ENCODE data around the gene CFDP1.

CFDP1 gene

GRCh38 chr16:75406943-75407342 is 26.4 kb downstream of the CFDP1 start:
- no peak for DNase-seq (ENCODE audit: low spot score)

GRCh38 chr16:75402821-75403475 is 30.4 kb downstream of the CFDP1 start:
- peak; percentile 6 for DNase-seq (ENCODE audit: low spot score)

- no peak for DNase-seq (ENCODE audit: low spot score)
These were observed 31.0 kb downstream of the CFDP1 start for GRCh38 chr16:75402159-75402820.

DNA sequence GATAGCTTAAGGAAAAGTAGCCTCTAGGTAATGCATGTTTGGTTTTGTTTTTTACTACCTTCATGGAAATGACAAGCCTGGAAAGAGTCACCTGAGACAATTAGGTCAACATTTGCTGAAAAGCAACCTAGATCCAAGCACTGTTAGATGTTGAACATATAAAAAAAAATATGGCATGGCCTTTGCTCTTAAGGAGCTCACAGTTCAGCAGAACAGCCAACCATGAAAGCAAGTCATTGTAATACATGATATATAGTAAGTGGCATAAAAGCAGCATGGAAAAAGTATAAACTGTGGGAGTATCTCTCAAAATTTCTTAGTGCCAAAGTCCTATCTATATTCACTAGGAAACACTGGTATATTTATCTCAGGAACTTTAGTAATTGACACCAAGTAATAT is 31.6 kb downstream of the CFDP1 start:
- no peak for DNase-seq (ENCODE audit: low spot score)

DNA sequence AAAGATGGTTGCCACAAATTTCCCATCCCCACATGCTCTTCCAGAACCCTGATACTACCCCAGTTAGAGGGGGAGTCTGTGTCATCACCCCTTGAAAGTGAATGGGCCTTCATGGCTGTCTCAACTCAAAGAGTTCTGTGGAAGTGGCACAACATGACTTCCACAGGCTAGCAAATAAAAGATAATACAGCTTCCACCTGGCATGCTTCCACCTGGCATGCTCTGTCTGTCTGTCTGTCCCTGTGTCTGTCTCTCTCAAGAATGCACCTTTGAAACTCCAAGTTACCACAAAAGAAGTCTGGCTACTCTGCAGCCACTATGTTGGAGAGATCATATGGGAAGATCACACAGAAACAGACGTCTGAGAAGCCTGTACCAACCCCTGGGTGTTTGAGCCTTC is 35.0 kb downstream of the CFDP1 start:
- DNase-seq (ENCODE audit: low spot score): no peak

DNA sequence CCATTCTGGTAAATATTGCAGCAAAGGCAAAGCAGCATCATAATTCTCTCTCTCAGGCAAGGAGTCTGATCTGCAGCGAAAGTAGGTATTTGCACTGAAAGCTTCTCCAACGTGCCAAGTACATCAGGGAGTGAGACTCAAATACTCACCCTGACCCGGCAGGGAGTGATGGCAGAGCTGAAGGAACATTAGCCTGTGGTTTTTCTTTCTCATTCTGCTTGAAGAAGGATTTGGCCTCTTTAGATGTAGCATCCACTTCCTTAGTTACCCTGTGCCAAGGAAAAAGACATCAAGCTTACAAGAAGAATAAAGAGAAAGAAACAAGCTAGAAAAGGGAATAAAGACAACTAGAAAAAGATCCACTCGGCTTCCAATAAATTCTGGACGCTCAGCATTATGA is 38.4 kb downstream of the CFDP1 start:
- no peak for DNase-seq (ENCODE audit: low spot score)

DNA sequence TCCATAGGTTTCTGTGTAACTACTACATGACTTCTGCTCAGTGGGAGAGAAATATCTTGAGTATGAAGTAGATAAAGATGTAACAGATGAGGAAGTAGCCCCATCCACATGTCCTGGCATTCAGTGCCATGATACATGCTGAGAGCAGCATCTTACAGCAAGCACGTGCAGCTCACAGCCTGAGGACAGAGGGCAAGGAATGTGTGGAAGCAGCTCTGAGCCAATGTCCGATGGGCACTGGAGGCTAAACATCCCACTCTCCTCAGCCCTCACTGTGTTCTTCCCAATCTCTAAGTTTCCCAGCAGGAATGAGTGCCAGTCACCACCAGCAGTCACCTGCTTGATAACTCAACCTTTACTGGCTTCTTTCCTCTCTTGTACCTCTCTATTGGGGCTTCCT is 40.4 kb downstream of the CFDP1 start:
- no peak for DNase-seq (ENCODE audit: low spot score)

- no peak for DNase-seq (ENCODE audit: low spot score)
These were observed 42.2 kb downstream of the CFDP1 start for GRCh38 chr16:75390926-75391653.

DNA sequence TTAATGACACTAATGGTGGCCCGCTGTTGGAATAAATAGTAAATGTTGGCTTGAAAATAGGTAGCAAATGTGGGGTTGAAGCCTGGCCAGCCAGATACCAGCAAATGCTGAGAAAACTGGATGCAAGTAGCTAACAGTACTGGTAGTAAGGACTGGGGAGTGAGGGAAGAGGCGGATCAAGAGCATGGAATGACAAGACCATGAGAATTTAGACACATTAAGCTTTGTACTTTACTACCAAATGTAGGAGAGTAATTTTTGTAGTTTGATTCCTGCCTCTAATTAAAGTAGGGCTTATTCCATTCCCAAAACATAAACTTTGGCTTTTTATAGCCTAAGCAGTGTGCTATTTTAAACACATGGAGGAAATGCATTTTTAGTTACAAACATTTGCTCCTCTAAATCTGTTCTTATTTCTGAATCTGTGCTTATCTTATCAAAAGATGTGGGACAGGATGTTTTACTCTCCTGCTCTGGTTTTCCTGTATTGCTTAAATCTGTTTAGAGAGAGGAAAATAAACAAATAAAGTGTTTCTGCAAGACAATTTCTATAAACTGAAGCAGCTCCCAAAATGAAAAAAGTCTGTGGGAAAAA is 44.1 kb downstream of the CFDP1 start:
- no peak for DNase-seq (ENCODE audit: low spot score)

- no peak for DNase-seq (ENCODE audit: low spot score)
These were observed 45.4 kb downstream of the CFDP1 start for GRCh38 chr16:75387951-75388350.

DNA sequence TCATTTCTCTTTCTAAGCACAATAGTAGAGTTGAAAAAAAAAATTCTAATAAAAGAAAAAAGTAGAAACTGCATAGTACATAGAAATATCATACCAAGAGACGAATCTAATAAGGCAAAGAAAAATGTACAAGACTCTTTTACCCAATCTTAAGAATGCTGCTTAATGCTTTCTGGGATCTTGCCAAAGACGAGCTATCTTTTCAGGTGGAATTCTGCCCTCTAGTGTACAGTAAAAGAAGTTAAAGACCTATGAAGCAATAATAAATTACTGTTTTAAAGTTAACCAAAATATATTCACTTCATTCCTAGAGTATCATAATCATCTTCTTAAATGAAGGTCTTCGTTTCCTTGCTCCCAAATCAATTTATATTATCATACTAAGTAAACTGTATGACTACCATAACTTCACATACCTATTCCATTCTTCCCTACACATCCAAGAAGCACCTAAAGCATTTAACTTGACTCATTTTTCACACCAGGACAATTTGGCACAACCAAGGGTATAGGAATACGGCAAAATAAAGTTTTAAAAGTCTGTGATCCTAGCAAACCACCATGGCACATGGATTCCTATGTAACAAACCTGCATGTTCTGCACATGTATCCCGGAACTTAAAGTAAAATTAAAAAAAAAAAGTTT is 47.7 kb downstream of the CFDP1 start:
- peak; percentile 56 for DNase-seq (ENCODE audit: low spot score)

DNA sequence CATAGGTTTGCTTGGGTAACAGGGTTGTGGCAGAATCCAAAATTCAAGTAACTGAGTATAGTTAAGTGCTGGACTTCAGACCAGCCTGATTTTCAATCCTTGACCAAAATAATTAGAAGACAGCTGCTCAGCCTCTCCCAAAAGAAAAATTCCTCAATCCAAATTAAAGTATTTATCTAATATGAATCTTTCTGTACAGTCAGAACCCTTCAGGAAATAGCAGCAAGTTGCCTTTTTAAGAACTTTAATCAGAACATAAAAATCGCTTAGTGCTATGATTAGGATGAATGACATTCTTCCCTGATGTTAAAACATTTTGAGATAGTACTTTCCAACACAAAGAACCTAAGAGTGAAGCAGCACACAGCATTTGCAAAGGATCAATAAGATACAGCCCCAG is 50.2 kb downstream of the CFDP1 start:
- no peak for DNase-seq (ENCODE audit: low spot score)

DNA sequence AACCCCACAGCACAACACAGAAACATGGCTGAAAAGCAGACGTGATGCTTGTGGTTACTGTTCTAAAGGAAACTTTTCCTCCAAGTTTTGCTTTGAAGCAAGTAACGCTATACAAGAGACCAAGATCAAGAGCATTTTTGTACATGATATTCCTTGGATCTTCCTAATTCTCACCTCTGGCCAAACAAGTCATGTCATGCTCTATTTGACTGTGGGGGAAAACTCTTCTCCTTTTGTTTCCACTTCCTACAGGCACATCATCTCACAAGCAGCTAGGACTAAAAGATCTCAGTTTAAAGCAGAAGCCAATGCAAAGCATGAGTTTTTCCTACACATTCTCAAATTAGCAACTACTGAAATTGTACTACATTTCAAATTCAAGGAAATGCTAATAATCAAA is 50.7 kb downstream of the CFDP1 start:
- no peak for DNase-seq (ENCODE audit: low spot score)

DNA sequence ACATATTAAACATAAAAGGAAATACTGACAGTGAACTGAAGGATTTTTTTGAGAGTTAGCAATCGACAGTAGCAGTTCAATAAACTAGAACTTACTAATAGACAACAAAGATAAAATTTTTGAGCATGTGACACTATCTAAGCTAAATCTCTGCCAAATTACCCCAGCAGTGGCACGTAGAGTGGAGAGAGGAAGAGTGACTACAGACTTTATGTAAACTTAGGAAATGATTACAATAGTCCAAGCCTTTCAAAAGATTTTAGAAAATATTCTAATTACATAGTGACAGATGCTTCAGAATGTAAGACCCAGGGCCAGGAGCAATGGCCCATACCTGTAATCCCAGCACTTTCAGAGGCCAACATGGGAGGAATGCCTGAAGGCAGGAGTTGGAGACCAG is 52.4 kb downstream of the CFDP1 start:
- peak; percentile 9 for DNase-seq (ENCODE audit: low spot score)

- DNase-seq (ENCODE audit: low spot score): peak; percentile 66
These were observed 53.1 kb downstream of the CFDP1 start for GRCh38 chr16:75379911-75380847.

DNA sequence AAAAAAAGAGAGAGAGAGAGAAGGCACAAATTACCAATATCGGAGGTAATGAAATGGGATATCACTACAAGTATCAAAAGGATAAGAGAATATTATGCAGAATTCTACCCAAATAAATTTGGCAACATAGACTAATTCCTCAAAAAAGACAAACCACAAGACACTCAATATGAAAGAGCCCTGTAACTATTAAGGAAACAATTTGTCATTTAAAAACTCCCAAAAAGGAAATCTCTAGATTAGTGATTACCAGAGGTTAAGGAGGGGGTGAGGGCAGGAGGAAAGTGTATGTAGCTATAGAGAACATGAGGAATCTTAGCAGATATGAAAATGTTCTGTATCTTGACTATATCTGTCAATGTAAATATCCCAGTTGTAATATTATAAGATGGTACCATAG is 54.0 kb downstream of the CFDP1 start:
- DNase-seq (ENCODE audit: low spot score): no peak

GRCh38 chr16:75378616-75379015 is 54.7 kb downstream of the CFDP1 start:
- no peak for DNase-seq (ENCODE audit: low spot score)

GRCh38 chr16:75377729-75378386 is 55.4 kb downstream of the CFDP1 start:
- DNase-seq (ENCODE audit: low spot score): no peak

DNA sequence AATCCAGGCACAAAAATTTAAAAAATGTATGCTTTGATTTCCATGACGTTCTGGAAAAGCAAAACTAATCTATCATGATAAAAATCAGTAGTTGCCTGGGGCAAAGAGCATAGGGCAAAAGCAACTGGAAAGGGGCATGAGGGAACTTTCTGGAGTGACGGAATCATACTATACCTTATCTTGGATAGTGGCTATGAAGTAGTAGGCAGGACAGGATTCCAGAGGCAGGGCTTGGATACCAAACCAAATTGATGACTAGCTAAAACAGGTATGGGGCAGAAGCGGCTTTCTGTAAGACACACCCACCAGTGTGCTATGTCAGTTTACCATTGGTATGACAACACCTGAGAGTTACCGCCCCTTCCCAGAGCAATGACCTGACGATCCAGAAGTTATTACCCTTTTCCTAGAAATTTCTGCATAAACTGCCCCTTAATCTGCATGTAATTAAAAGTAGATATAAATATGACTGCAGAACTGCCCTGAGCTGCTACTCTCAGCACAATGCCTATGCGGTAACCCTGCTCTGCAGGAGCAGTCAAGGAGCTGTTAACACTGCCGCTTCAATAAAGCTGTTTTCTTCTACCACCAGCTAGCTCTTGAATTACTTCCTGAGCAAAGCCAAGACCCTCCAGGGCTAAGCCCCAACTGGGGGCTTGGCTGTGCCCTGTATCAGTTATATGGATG is 56.7 kb downstream of the CFDP1 start:
- no peak for DNase-seq (ENCODE audit: low spot score)

- DNase-seq (ENCODE audit: low spot score): no peak
These were observed 58.9 kb downstream of the CFDP1 start for GRCh38 chr16:75374388-75374787.
